OCI-LY3 (cell line): Measurements from ENCODE around the gene ABLIM2.

Source experiments
- CTCF ChIP-seq: fragments of 200-600, 300-600 bp; sonication (generic); IDR thresholded peaks from 2 replicates; pipeline ENCODE4 v1.5.1; 2014; ENCODE audit warnings: antibody characterized with exemption, low read length, low read depth
- EZH2phosphoT487 ChIP-seq: fragments of 200-600 bp; shearing (Covaris generic); IDR thresholded peaks from 2 replicates; pipeline ENCODE4 v1.6.1; 2018; ENCODE audit warnings: antibody characterized with exemption, mixed run types, low read depth

GRCh38 chr4:8016527-8016926, 142.1 kb downstream of the ABLIM2 start:
- no peak for TF ChIP-seq CTCF
- TF ChIP-seq EZH2phosphoT487: no peak
